Measurements from ENCODE around the gene CEP350. TPM values are rescaled to one million over a fixed set of nuclear protein-coding genes. Genes with fewer than 3 reads are reported as not detected.

The CEP350 gene
- total RNA-seq, 1 donor from 2014 or later = 53.0 TPM

- H3K36me3 ChIP-seq = no peaks in the 10 kb centered on the region
- DNase-seq (ENCODE audit: extremely low spot score in 2 of 2) = no peak
- no peak overlapping the region for H3K4me3 ChIP-seq
- H3K9me3 ChIP-seq = no peaks in the 10 kb centered on the region
- intact Hi-C loops (cut with DNase I) = no loop called here
- H3K27me3 ChIP-seq = no peaks in the 10 kb centered on the region
- TF ChIP-seq CTCF (IDR thresholded peaks at IDR 0.05) (no peak), POLR2A (IDR thresholded peaks at IDR 0.05) (no peak), POLR2AphosphoS5 (IDR thresholded peaks at IDR 0.05; ENCODE audit: insufficient read depth in 1 of 2, low read depth in 1 of 2) (no peak)
- peaks cover 55% of the 10 kb centered on the region for H3K4me1 ChIP-seq
- no peak overlapping the region for H3K27ac ChIP-seq
These were observed 18.8 kb downstream of the CEP350 start for GRCh38 chr1:179973198-179974110.

- Histone ChIP-seq H3K36me3 (no peaks in the 10 kb centered on the region), H3K4me3 (no peak overlapping the region), H3K4me1 (peaks cover 21% of the 10 kb centered on the region), H3K9me3 (no peaks in the 10 kb centered on the region), H3K27ac (no peak overlapping the region), H3K27me3 (no peaks in the 10 kb centered on the region)
- DNase-seq (ENCODE audit: extremely low spot score in 2 of 2) = no peak
- intact Hi-C loops (cut with DNase I) = no loop called here
- TF ChIP-seq POLR2A (IDR thresholded peaks at IDR 0.05) (no peak), POLR2AphosphoS5 (IDR thresholded peaks at IDR 0.05; ENCODE audit: insufficient read depth in 1 of 2, low read depth in 1 of 2) (no peak), CTCF (IDR thresholded peaks at IDR 0.05) (no peak)
These were observed 22.5 kb downstream of the CEP350 start for GRCh38 chr1:179976970-179977651.

- intact Hi-C loops (cut with DNase I) = no loop called here
These were observed 23.8 kb downstream of the CEP350 start for GRCh38 chr1:179978199-179979079.

GRCh38 chr1:179984101-179984500, 29.5 kb downstream of the CEP350 start:
- Histone ChIP-seq H3K4me1 (no peaks in the 10 kb centered on the region), H3K9me3 (no peaks in the 10 kb centered on the region), H3K36me3 (no peaks in the 10 kb centered on the region), H3K27ac (no peak overlapping the region), H3K4me3 (no peak overlapping the region), H3K27me3 (no peaks in the 10 kb centered on the region)
- DNase-seq (ENCODE audit: extremely low spot score in 2 of 2) = no peak
- no peak for TF ChIP-seq CTCF (IDR thresholded peaks at IDR 0.05)
- no peak for TF ChIP-seq POLR2A (IDR thresholded peaks at IDR 0.05)
- no peak for TF ChIP-seq POLR2AphosphoS5 (IDR thresholded peaks at IDR 0.05; ENCODE audit: insufficient read depth in 1 of 2, low read depth in 1 of 2)
- intact Hi-C loops (cut with DNase I) = no loop called here

More at GRCh38 chr1:179978199-179979079, 23.8 kb downstream of the CEP350 start:
- Histone ChIP-seq H3K4me1 (peaks cover 21% of the 10 kb centered on the region), H3K9me3 (no peaks in the 10 kb centered on the region), H3K4me3 (no peak overlapping the region), H3K27me3 (no peaks in the 10 kb centered on the region), H3K27ac (no peak overlapping the region), H3K36me3 (no peaks in the 10 kb centered on the region)
- no peak for TF ChIP-seq CTCF (IDR thresholded peaks at IDR 0.05)
- TF ChIP-seq POLR2A (IDR thresholded peaks at IDR 0.05) = no peak
- TF ChIP-seq POLR2AphosphoS5 (IDR thresholded peaks at IDR 0.05; ENCODE audit: insufficient read depth in 1 of 2, low read depth in 1 of 2) = no peak
- DNase-seq (ENCODE audit: extremely low spot score in 2 of 2) = no peak
